WTC11 (cell line): Measurements from ENCODE around the gene PLD3. TPM values are rescaled to one million over a fixed set of nuclear protein-coding genes. Genes with fewer than 3 reads are reported as not detected.

ENCODE experiments used
- FOXP1 ChIP-seq: sonication (generic); formaldehyde crosslinking; IDR thresholded peaks from 2 replicates; pipeline ENCODE4 v1.8.0; 2022; ENCODE audit warnings: missing genetic modification reagents, mild to moderate bottlenecking, moderate library complexity, borderline replicate concordance
- JAZF1 ChIP-seq: fragments of 250-450 bp; sonication (Bioruptor Pico); IDR thresholded peaks from 2 replicates; pipeline ENCODE4 v1.9.0; 2021; ENCODE audit warnings: moderate library complexity, mild to moderate bottlenecking, inconsistent platforms
- MXD4 ChIP-seq: fragments of 250-450 bp; sonication (Bioruptor Pico); IDR thresholded peaks from 2 replicates; pipeline ENCODE4 v1.8.0; 2021; ENCODE audit warnings: mild to moderate bottlenecking, moderate library complexity, borderline replicate concordance
- NFATC4 ChIP-seq: fragments of 250-450 bp; sonication (Bioruptor Pico); IDR thresholded peaks from 2 replicates; pipeline ENCODE4 v1.9.0; 2021; ENCODE audit warnings: mild to moderate bottlenecking
- NFYB ChIP-seq: sonication (generic); formaldehyde crosslinking; conservative IDR thresholded peaks from 2 replicates; pipeline ENCODE4 v1.8.0; 2022; ENCODE audit warnings: low read depth, missing genetic modification reagents
- NR2C2 ChIP-seq: sonication (generic); formaldehyde crosslinking; IDR thresholded peaks from 2 replicates; pipeline ENCODE4 v1.8.0; 2022; ENCODE audit warnings: mild to moderate bottlenecking, missing genetic modification reagents
- RELA ChIP-seq: sonication (generic); formaldehyde crosslinking; IDR thresholded peaks from 2 replicates; pipeline ENCODE4 v1.8.1; 2022; ENCODE audit warnings: missing genetic modification reagents, mild to moderate bottlenecking, borderline replicate concordance
- SP1 ChIP-seq: sonication (generic); formaldehyde crosslinking; conservative IDR thresholded peaks from 2 replicates; pipeline ENCODE4 v1.8.1; 2022; ENCODE audit warnings: missing genetic modification reagents
- ZBTB21 ChIP-seq: sonication (generic); formaldehyde crosslinking; IDR thresholded peaks from 2 replicates; pipeline ENCODE4 v1.8.1; 2023; ENCODE audit warnings: mild to moderate bottlenecking, missing genetic modification reagents, borderline replicate concordance
- ZNF138 ChIP-seq: sonication (generic); formaldehyde crosslinking; conservative IDR thresholded peaks from 2 replicates; pipeline ENCODE4 v1.8.1; 2022; ENCODE audit warnings: mild to moderate bottlenecking, moderate library complexity, missing genetic modification reagents
- ZNF232 ChIP-seq: sonication (generic); formaldehyde crosslinking; IDR thresholded peaks from 2 replicates; pipeline ENCODE4 v1.8.0; 2022; ENCODE audit warnings: mild to moderate bottlenecking, missing genetic modification reagents
- total RNA-seq: library from RNA; stranded (reverse); gene quantifications from 3 replicates; pipeline ENCODE4 v1.2.3, GENCODE V29; 2021
- TF ChIP-seq, protein P1 (sequence below): sonication (generic); formaldehyde crosslinking; IDR thresholded peaks from 2 replicates; pipeline ENCODE4 v1.8.1; 2022; ENCODE audit warnings: low read depth, mild to moderate bottlenecking, moderate library complexity, missing genetic modification reagents, borderline replicate concordance
- TF ChIP-seq, protein P2 (sequence below): fragments of 250-450 bp; sonication (Bioruptor Pico); conservative IDR thresholded peaks from 2 replicates; pipeline ENCODE4 v1.9.0; 2021; ENCODE audit warnings: mild to moderate bottlenecking
- TF ChIP-seq, protein P3 (sequence below): sonication (generic); formaldehyde crosslinking; IDR thresholded peaks from 2 replicates; pipeline ENCODE4 v1.8.0; 2022; ENCODE audit warnings: mild to moderate bottlenecking, missing genetic modification reagents
- TF ChIP-seq, protein P4 (sequence below): sonication (generic); formaldehyde crosslinking; IDR thresholded peaks from 2 replicates; pipeline ENCODE4 v1.8.1; 2023; ENCODE audit warnings: mild to moderate bottlenecking, missing genetic modification reagents
- TF ChIP-seq, protein P5 (sequence below): sonication (generic); formaldehyde crosslinking; IDR thresholded peaks from 2 replicates; pipeline ENCODE4 v1.8.0; 2023; ENCODE audit warnings: missing genetic modification reagents, mild to moderate bottlenecking, borderline replicate concordance
- TF ChIP-seq, protein P6 (sequence below): sonication (generic); formaldehyde crosslinking; conservative IDR thresholded peaks from 2 replicates; pipeline ENCODE4 v1.8.1; 2022; ENCODE audit warnings: mild to moderate bottlenecking, missing genetic modification reagents
- TF ChIP-seq, protein P7 (sequence below): sonication (generic); formaldehyde crosslinking; IDR thresholded peaks from 2 replicates; pipeline ENCODE4 v1.8.1; 2022; ENCODE audit warnings: missing genetic modification reagents, borderline replicate concordance

Gene PLD3
- total RNA-seq, 1 experiment from 2014 or later: 190 TPM

DNA sequence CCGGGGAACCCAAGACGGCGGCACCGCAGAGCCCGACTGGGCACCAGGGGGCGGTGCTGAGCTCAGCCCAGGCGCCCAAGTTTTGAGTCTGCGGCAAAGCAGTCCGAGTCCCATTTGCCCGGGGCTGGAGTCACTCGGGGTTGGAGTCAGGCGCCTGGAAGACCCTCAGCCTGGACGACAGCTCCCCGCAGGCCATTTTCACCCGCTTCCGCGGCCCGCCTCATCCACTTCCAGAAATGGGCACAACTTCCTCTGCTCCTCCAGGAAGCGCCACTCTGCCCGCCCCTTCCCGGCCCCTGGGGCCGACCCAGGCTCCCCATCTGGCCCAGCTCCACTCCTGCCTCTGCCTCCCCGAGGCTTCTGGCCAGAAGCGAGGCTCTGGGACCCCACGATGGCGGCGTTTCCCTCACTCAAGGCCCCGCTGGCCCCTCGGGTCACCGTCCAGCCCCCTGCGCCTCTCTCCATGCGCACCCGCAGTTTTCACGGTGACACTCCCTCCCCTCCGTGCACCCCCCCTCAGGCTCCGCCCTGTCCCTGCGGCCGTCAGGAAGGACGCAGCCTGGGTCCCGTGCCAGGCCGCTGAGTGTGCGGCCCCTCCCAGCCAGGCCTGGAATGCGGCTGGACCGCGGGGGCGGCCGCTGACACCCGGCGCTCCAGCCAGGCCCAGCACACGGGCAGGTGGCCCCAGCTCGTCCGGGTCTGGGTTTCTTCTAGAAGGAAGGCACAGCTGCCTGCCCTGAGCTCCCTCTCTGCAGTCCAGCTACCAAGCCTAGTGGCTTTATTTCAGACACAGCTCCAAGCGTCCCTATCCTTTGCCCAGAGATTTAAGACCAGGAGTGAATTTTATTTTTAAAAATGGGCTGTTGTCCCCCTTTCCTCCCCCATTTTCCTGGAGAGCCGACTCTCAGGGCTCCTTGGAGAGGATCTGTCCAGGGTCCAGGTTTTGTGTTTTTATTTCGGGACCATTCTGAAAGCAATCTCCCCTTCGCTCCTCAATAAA is 72.6 kb downstream of the PLD3 start (continued):
- TF ChIP-seq, protein P1, sequence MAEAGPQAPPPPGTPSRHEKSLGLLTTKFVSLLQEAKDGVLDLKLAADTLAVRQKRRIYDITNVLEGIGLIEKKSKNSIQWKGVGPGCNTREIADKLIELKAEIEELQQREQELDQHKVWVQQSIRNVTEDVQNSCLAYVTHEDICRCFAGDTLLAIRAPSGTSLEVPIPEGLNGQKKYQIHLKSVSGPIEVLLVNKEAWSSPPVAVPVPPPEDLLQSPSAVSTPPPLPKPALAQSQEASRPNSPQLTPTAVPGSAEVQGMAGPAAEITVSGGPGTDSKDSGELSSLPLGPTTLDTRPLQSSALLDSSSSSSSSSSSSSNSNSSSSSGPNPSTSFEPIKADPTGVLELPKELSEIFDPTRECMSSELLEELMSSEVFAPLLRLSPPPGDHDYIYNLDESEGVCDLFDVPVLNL (CRISPR knock-in tag): no peak
- TF ChIP-seq, protein P2, sequence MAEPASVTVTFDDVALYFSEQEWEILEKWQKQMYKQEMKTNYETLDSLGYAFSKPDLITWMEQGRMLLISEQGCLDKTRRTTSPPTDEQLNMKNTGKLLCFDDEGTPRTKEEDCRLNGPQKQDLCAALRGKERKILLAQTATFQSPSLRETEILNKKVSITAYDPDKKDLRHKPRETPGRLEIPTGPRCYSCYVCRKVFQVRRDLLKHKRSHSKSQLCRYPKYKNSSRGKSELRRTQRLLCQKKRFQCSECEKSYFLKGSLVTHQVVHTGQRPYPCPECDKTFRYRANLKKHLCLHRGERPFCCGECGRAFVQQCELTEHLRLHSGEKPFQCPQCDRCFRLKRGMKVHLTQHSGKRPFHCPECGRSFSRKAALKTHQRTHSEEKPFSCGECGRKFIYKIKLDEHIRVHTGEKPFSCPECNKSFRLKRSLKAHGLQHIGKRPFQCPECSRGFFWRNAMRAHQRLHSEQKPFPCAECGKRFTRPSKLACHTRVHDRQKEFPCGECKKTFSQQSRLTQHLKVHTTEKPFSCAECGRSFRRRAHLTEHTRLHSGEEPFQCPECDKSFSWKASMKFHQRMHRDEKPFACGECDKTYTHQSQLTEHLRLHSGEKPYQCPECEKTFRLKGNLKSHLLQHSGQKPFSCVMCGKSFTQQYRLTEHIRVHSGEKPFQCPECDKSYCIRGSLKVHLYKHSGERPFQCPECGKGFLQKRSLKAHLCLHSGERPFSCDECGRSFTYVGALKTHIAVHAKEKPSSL: no peak
- TF ChIP-seq JAZF1 (CRISPR knock-in tag) (no peak), NFATC4 (no peak), RELA (CRISPR knock-in tag) (peak; percentile 78; the same call in 1 of the 2 replicates), ZNF138 (no peak), SP1 (CRISPR knock-in tag) (peak; percentile 86), NR2C2 (CRISPR knock-in tag) (no peak), FOXP1 (no peak; the same call in 1 of the 2 replicates), ZBTB21 (no peak; the same call in 1 of the 2 replicates), MXD4 (CRISPR knock-in tag) (no peak), ZNF232 (CRISPR knock-in tag) (no peak), NFYB (CRISPR knock-in tag) (no peak)
- TF ChIP-seq, protein P3, sequence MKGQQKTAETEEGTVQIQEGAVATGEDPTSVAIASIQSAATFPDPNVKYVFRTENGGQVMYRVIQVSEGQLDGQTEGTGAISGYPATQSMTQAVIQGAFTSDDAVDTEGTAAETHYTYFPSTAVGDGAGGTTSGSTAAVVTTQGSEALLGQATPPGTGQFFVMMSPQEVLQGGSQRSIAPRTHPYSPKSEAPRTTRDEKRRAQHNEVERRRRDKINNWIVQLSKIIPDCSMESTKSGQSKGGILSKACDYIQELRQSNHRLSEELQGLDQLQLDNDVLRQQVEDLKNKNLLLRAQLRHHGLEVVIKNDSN (CRISPR knock-in tag): peak; percentile 51; the same call in 1 of the 2 replicates
- TF ChIP-seq, protein P4, sequence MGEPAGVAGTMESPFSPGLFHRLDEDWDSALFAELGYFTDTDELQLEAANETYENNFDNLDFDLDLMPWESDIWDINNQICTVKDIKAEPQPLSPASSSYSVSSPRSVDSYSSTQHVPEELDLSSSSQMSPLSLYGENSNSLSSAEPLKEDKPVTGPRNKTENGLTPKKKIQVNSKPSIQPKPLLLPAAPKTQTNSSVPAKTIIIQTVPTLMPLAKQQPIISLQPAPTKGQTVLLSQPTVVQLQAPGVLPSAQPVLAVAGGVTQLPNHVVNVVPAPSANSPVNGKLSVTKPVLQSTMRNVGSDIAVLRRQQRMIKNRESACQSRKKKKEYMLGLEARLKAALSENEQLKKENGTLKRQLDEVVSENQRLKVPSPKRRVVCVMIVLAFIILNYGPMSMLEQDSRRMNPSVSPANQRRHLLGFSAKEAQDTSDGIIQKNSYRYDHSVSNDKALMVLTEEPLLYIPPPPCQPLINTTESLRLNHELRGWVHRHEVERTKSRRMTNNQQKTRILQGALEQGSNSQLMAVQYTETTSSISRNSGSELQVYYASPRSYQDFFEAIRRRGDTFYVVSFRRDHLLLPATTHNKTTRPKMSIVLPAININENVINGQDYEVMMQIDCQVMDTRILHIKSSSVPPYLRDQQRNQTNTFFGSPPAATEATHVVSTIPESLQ: no peak
- TF ChIP-seq, protein P5, sequence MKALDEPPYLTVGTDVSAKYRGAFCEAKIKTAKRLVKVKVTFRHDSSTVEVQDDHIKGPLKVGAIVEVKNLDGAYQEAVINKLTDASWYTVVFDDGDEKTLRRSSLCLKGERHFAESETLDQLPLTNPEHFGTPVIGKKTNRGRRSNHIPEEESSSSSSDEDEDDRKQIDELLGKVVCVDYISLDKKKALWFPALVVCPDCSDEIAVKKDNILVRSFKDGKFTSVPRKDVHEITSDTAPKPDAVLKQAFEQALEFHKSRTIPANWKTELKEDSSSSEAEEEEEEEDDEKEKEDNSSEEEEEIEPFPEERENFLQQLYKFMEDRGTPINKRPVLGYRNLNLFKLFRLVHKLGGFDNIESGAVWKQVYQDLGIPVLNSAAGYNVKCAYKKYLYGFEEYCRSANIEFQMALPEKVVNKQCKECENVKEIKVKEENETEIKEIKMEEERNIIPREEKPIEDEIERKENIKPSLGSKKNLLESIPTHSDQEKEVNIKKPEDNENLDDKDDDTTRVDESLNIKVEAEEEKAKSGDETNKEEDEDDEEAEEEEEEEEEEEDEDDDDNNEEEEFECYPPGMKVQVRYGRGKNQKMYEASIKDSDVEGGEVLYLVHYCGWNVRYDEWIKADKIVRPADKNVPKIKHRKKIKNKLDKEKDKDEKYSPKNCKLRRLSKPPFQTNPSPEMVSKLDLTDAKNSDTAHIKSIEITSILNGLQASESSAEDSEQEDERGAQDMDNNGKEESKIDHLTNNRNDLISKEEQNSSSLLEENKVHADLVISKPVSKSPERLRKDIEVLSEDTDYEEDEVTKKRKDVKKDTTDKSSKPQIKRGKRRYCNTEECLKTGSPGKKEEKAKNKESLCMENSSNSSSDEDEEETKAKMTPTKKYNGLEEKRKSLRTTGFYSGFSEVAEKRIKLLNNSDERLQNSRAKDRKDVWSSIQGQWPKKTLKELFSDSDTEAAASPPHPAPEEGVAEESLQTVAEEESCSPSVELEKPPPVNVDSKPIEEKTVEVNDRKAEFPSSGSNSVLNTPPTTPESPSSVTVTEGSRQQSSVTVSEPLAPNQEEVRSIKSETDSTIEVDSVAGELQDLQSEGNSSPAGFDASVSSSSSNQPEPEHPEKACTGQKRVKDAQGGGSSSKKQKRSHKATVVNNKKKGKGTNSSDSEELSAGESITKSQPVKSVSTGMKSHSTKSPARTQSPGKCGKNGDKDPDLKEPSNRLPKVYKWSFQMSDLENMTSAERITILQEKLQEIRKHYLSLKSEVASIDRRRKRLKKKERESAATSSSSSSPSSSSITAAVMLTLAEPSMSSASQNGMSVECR (CRISPR knock-in tag): peak; percentile 64
- TF ChIP-seq, protein P6, sequence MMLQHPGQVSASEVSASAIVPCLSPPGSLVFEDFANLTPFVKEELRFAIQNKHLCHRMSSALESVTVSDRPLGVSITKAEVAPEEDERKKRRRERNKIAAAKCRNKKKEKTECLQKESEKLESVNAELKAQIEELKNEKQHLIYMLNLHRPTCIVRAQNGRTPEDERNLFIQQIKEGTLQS (CRISPR knock-in tag): no peak
- TF ChIP-seq, protein P7, sequence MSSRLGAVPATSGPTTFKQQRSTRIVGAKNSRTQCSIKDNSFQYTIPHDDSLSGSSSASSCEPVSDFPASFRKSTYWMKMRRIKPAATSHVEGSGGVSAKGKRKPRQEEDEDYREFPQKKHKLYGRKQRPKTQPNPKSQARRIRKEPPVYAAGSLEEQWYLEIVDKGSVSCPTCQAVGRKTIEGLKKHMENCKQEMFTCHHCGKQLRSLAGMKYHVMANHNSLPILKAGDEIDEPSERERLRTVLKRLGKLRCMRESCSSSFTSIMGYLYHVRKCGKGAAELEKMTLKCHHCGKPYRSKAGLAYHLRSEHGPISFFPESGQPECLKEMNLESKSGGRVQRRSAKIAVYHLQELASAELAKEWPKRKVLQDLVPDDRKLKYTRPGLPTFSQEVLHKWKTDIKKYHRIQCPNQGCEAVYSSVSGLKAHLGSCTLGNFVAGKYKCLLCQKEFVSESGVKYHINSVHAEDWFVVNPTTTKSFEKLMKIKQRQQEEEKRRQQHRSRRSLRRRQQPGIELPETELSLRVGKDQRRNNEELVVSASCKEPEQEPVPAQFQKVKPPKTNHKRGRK (CRISPR knock-in tag): no peak
